ENCODE measurements around the gene UNC79.

DNA sequence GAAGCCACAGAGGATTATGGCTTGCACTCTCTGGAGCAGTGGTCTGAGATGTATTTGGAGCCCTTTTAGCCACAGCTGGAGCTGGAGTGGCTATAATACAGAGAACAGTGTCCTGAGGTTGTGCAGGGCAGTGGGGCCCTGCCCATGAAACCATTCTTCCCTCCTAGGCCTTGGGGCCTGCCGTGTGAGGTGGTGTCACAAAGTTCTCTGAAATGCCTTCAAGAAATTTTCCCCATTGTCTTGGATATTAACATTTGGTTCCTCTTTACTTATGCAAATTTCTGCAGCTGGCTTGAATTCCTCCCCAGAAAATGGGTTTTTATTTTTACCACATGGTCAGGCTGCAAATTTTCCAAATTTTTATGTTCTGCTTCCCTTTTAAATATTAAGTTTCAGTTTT is 79.3 kb downstream of the UNC79 start:
- TF ChIP-seq CTCF (IDR thresholded peaks at IDR 0.05; ENCODE audit: insufficient read depth, low read length, poor library complexity, severe bottlenecking) = no peak
- TF ChIP-seq EZH2phosphoT487 (conservative IDR thresholded peaks at IDR 0.05; ENCODE audit: low read length) = no peak
